Lower leg skin (tissue), 3 donors: ENCODE results near the gene BRMS1.

Source experiments
- POLR2A ChIP-seq, 2 donors: fragments of 450-650 bp; IDR thresholded peaks; one replicate each; pipeline ENCODE4 v1.6.1; 2016 to 2017; ENCODE audit warnings: antibody characterized with exemption in 2 of 2, mild to moderate bottlenecking in 1 of 2, moderate library complexity in 1 of 2
- TF ChIP-seq, protein P1 (sequence below), 3 donors: fragments of 450-650 bp; IDR thresholded peaks; one replicate each; pipeline ENCODE4 v1.5.1; 2016; ENCODE audit warnings: antibody characterized with exemption in 3 of 3, mild to moderate bottlenecking in 3 of 3, moderate library complexity in 2 of 3

DNA sequence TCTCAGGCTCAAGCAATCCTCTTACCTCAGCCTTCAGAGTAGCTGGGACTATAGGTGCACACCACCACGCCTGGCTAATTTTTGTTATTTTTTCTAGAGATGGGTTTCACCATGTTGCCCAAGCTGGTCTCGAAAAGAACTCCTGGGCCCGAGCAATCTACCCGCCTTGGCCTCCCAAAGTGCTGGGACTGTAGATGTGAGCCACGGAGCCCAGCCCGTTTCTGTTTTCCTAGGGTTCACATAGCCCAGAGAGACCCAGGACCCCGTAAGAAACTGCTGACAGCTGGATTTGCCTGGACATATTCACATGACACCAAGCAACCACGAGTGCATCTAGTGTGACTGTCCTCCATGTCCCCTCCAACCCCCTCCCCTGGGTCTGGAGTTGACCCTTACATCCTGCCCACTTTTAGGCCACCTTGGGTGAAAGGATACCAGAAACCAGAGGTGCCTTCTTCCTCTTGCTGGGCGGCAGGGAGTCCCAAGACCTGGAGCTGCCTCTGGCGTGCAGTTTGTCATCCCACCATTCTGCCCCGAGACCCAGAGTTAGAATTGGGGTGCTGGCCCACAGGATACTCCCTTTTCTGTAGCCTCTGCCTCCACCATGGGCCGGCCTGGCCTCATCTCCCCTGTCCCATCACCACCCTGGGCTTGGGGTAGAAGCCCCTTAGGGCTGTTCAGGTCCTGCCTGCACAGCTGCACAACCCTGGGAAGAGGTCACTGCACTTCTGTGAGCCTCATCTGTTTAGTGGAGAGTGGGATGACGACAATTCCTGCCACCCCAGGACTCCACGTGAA, 5.0 kb downstream of the BRMS1 start:
- TF ChIP-seq, protein P1, sequence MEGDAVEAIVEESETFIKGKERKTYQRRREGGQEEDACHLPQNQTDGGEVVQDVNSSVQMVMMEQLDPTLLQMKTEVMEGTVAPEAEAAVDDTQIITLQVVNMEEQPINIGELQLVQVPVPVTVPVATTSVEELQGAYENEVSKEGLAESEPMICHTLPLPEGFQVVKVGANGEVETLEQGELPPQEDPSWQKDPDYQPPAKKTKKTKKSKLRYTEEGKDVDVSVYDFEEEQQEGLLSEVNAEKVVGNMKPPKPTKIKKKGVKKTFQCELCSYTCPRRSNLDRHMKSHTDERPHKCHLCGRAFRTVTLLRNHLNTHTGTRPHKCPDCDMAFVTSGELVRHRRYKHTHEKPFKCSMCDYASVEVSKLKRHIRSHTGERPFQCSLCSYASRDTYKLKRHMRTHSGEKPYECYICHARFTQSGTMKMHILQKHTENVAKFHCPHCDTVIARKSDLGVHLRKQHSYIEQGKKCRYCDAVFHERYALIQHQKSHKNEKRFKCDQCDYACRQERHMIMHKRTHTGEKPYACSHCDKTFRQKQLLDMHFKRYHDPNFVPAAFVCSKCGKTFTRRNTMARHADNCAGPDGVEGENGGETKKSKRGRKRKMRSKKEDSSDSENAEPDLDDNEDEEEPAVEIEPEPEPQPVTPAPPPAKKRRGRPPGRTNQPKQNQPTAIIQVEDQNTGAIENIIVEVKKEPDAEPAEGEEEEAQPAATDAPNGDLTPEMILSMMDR (IDR thresholded peaks at IDR 0.05): no peak
- no peak for TF ChIP-seq POLR2A (IDR thresholded peaks at IDR 0.05)
